ENCODE data around the gene MAP1A.

DNA sequence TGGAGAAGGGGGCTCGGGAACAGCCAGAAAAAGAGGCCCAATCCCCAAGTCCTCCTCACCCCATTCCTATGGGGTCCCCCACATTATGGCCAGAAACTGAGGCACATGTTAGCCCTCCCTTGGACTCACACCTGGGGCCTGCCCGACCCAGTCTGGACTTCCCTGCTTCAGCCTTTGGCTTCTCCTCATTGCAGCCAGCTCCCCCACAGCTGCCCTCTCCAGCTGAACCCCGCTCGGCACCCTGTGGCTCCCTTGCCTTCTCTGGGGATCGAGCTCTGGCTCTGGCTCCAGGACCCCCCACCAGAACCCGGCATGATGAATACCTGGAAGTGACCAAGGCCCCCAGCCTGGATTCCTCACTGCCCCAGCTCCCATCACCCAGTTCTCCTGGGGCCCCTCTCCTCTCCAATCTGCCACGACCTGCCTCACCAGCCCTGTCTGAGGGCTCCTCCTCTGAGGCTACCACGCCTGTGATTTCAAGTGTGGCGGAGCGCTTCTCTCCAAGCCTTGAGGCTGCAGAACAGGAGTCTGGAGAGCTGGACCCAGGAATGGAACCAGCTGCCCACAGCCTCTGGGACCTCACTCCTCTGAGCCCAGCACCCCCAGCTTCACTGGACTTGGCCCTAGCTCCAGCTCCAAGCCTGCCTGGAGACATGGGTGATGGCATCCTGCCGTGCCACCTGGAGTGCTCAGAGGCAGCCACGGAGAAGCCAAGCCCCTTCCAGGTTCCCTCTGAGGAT, 10.6 kb downstream of the MAP1A start:
- TF ChIP-seq POLR2AphosphoS5 (IDR thresholded peaks at IDR 0.05; ENCODE audit: low read depth, low read length), result no peak
- TF ChIP-seq SIN3A (IDR thresholded peaks at IDR 0.05; ENCODE audit: borderline replicate concordance, insufficient read depth, low read length), result no peak
- TF ChIP-seq, protein P1, sequence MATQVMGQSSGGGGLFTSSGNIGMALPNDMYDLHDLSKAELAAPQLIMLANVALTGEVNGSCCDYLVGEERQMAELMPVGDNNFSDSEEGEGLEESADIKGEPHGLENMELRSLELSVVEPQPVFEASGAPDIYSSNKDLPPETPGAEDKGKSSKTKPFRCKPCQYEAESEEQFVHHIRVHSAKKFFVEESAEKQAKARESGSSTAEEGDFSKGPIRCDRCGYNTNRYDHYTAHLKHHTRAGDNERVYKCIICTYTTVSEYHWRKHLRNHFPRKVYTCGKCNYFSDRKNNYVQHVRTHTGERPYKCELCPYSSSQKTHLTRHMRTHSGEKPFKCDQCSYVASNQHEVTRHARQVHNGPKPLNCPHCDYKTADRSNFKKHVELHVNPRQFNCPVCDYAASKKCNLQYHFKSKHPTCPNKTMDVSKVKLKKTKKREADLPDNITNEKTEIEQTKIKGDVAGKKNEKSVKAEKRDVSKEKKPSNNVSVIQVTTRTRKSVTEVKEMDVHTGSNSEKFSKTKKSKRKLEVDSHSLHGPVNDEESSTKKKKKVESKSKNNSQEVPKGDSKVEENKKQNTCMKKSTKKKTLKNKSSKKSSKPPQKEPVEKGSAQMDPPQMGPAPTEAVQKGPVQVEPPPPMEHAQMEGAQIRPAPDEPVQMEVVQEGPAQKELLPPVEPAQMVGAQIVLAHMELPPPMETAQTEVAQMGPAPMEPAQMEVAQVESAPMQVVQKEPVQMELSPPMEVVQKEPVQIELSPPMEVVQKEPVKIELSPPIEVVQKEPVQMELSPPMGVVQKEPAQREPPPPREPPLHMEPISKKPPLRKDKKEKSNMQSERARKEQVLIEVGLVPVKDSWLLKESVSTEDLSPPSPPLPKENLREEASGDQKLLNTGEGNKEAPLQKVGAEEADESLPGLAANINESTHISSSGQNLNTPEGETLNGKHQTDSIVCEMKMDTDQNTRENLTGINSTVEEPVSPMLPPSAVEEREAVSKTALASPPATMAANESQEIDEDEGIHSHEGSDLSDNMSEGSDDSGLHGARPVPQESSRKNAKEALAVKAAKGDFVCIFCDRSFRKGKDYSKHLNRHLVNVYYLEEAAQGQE (IDR thresholded peaks at IDR 0.05; ENCODE audit: insufficient read depth in 1 of 2, low read depth in 2 of 2, low read length in 2 of 2), result no peak
- no peak for TF ChIP-seq TAF1 (IDR thresholded peaks at IDR 0.05; ENCODE audit: borderline replicate concordance, insufficient read depth, low read length)

Data from PFSK-1 (cell line).